H1 (cell line): ENCODE data around the gene TMEM140. TPM values are rescaled to one million over a fixed set of nuclear protein-coding genes. Genes with fewer than 3 reads are reported as not detected.

ENCODE experiments used
- CTCF ChIA-PET: fragments of 300-600 bp; sonication (Branson Sonifier 250); formaldehyde crosslinking; loops from one replicate; lab custom pipeline; 2021; ENCODE audit not compliant: partially characterized antibody; lab: Charles Lee
- POLR2A ChIA-PET: fragments of 300-600 bp; sonication (Branson Sonifier 250); formaldehyde crosslinking; loops from one replicate; lab custom pipeline; 2021; ENCODE audit warnings: inconsistent platforms; ENCODE audit not compliant: partially characterized antibody; lab: Charles Lee
- DNase-seq, 2 experiments: peaks; one replicate each; pipeline versions ENCODE4 v3.0.0 to v3.0.0-alpha.2; 2010 to 2022; ENCODE audit warnings: low spot score in 2 of 2, low read depth in 1 of 2, mixed read lengths in 1 of 2
- FAIRE-seq: peaks from 2 replicates; lab custom pipeline; 2011; peaks lifted over from hg19 to GRCh38; lab: Jason Lieb, UNC
- H2AFZ ChIP-seq: 2 replicates; pipeline ENCODE4 v1.8.1; 2012; ENCODE audit warnings: low read length, inconsistent platforms
- H2AK5ac ChIP-seq: 2 replicates; pipeline ENCODE4 v1.6.1; 2013; ENCODE audit warnings: low read depth, low read length
- H2BK120ac ChIP-seq: replicated peaks from 2 replicates; pipeline ENCODE3; 2013; ENCODE audit warnings: low read depth, low read length, inconsistent platforms
- H2BK12ac ChIP-seq: 2 replicates; pipeline ENCODE4 v1.6.1; 2013; ENCODE audit warnings: low read depth, low read length
- H2BK15ac ChIP-seq: 2 replicates; pipeline ENCODE4 v1.6.1; 2013; ENCODE audit warnings: low read length
- H2BK20ac ChIP-seq: 2 replicates; pipeline ENCODE4 v1.6.1; 2013; ENCODE audit warnings: low read length
- H2BK5ac ChIP-seq: 2 replicates; pipeline ENCODE4 v1.6.1; 2013; ENCODE audit warnings: low read depth, low read length
- H3K14ac ChIP-seq: 2 replicates; pipeline ENCODE4 v1.6.1; 2013; ENCODE audit warnings: inconsistent platforms; ENCODE audit not compliant: insufficient read length
- H3K18ac ChIP-seq: 2 replicates; pipeline ENCODE4 v1.6.1; 2013; ENCODE audit warnings: low read length; ENCODE audit errors: extremely low read depth
- H3K23ac ChIP-seq: 2 replicates; pipeline ENCODE4 v1.6.1; 2013; ENCODE audit warnings: inconsistent platforms; ENCODE audit not compliant: insufficient read length
- H3K23me2 ChIP-seq: 2 replicates; pipeline ENCODE4 v1.6.1; 2013; ENCODE audit warnings: low read depth, low read length
- H3K27ac ChIP-seq: 2 replicates; pipeline ENCODE4 v1.6.1; 2011; ENCODE audit warnings: low read depth, low read length, inconsistent platforms
- H3K27me3 ChIP-seq, 4 experiments: replicated peaks in 1 of 4; 1 replicate in 1 of 4; 2 replicates in 3 of 4; pipeline versions ENCODE4 v1.6.1 to v1.8.1; 2011 to 2013; ENCODE audit warnings: low read length in 3 of 4, mild to moderate bottlenecking in 3 of 4, inconsistent platforms in 2 of 4, mixed read lengths in 2 of 4, moderate library complexity in 1 of 4; ENCODE audit not compliant: control insufficient read depth in 3 of 4, insufficient read depth in 3 of 4; ENCODE audit errors: extremely low read depth in 1 of 4
- H3K36me3 ChIP-seq, 4 experiments: 2 replicates each; pipeline versions ENCODE4 v1.6.1 to v1.8.1; 2011 to 2013; ENCODE audit warnings: mild to moderate bottlenecking in 4 of 4, low read length in 3 of 4, moderate library complexity in 2 of 4, control low read depth in 1 of 4, inconsistent platforms in 1 of 4; ENCODE audit not compliant: insufficient read depth in 4 of 4, control insufficient read depth in 2 of 4
- H3K4ac ChIP-seq: replicated peaks from 2 replicates; pipeline ENCODE3; 2013; ENCODE audit warnings: low read length, low read depth, mixed read lengths, inconsistent platforms; ENCODE audit not compliant: insufficient read length
- H3K4me1 ChIP-seq, 4 experiments: replicated peaks in 1 of 4; 1 replicate in 1 of 4; 2 replicates in 3 of 4; pipeline versions ENCODE4 v1.6.1 to v1.8.1; 2011 to 2013; ENCODE audit warnings: low read length in 3 of 4, inconsistent platforms in 2 of 4, mixed read lengths in 1 of 4; ENCODE audit not compliant: insufficient read depth in 4 of 4, control insufficient read depth in 3 of 4
- H3K4me2 ChIP-seq, 2 experiments: 2 replicates each; pipeline versions ENCODE4 v1.6.1 to v1.8.1; 2011 to 2013; ENCODE audit warnings: low read depth in 2 of 2, low read length in 2 of 2, control low read depth in 1 of 2, inconsistent platforms in 1 of 2, mild to moderate bottlenecking in 1 of 2; ENCODE audit not compliant: insufficient read depth in 1 of 2
- H3K4me3 ChIP-seq, 4 experiments: fragments of 200-600, 300-600 bp in 1 of 4; sonication (generic), shearing (Covaris generic), sonication (Bioruptor Twin) in 1 of 4; 2 replicates each; pipeline versions ENCODE4 v1.5.1 to v1.8.1; 2011 to 2016; ENCODE audit warnings: low read length in 4 of 4, low read depth in 3 of 4, control low read depth in 2 of 4, inconsistent platforms in 2 of 4, mild to moderate bottlenecking in 2 of 4, mixed read lengths in 1 of 4, moderate library complexity in 1 of 4; ENCODE audit not compliant: insufficient read depth in 2 of 4; ENCODE audit errors: extremely low read depth in 1 of 4
- H3K56ac ChIP-seq: replicated peaks from 2 replicates; pipeline ENCODE3; 2013; ENCODE audit warnings: low read depth, mild to moderate bottlenecking, mixed read lengths, low read length, inconsistent platforms; ENCODE audit not compliant: insufficient read length
- H3K79me1 ChIP-seq: 2 replicates; pipeline ENCODE4 v1.6.1; 2013; ENCODE audit warnings: low read depth, low read length, control low read depth
- H3K79me2 ChIP-seq, 2 experiments: 2 replicates each; pipeline versions ENCODE4 v1.6.1 to v1.8.1; 2012 to 2013; ENCODE audit warnings: low read length in 2 of 2, mild to moderate bottlenecking in 2 of 2, inconsistent platforms in 1 of 2; ENCODE audit not compliant: insufficient read depth in 2 of 2, control insufficient read depth in 1 of 2
- H3K9ac ChIP-seq, 4 experiments: replicated peaks in 1 of 4; 1 replicate in 1 of 4; 2 replicates in 3 of 4; pipeline versions ENCODE4 v1.6.1 to v1.8.1; 2011 to 2013; ENCODE audit warnings: low read depth in 3 of 4, low read length in 3 of 4, control low read depth in 2 of 4, mild to moderate bottlenecking in 2 of 4, moderate library complexity in 2 of 4, inconsistent platforms in 1 of 4; ENCODE audit errors: extremely low read depth in 1 of 4
- H3K9me3 ChIP-seq, 2 experiments: 2 replicates each; pipeline versions ENCODE4 v1.6.1 to v1.8.1; 2012 to 2013; ENCODE audit warnings: mild to moderate bottlenecking in 2 of 2, moderate library complexity in 2 of 2, control low read depth in 1 of 2, inconsistent platforms in 1 of 2, low read depth in 1 of 2, low read length in 1 of 2, mixed read lengths in 1 of 2; ENCODE audit not compliant: insufficient read depth in 2 of 2
- H4K20me1 ChIP-seq, 2 experiments: replicated peaks in 1 of 2; 2 replicates each; pipeline versions ENCODE3 to v1.8.1; 2011 to 2013; ENCODE audit warnings: inconsistent platforms in 2 of 2, low read length in 2 of 2, mild to moderate bottlenecking in 1 of 2; ENCODE audit not compliant: insufficient read depth in 2 of 2, control insufficient read depth in 1 of 2
- H4K5ac ChIP-seq: 2 replicates; pipeline ENCODE4 v1.6.1; 2013; ENCODE audit warnings: low read length, low read depth, mixed read lengths, inconsistent platforms; ENCODE audit not compliant: insufficient read length
- H4K8ac ChIP-seq: 2 replicates; pipeline ENCODE4 v1.8.0; 2013; ENCODE audit warnings: mild to moderate bottlenecking, moderate library complexity, low read length, inconsistent platforms; ENCODE audit not compliant: insufficient read depth; ENCODE audit errors: extremely low read depth
- H4K91ac ChIP-seq: replicated peaks from 2 replicates; pipeline ENCODE3; 2013; ENCODE audit warnings: low read length, mixed read lengths, inconsistent platforms; ENCODE audit not compliant: insufficient read length
- BRCA1 ChIP-seq: IDR thresholded peaks from 2 replicates; pipeline ENCODE4 v1.6.1; 2012; ENCODE audit warnings: low read depth, low read length, improper control_type of control experiment
- POU5F1 ChIP-seq: IDR thresholded peaks from 2 replicates; pipeline ENCODE4 v1.6.1; 2011; ENCODE audit warnings: low read depth, mild to moderate bottlenecking, low read length, moderate library complexity
- WGBS, 2 experiments: shearing (Covaris generic) in 1 of 2; methylation state at CpG; one replicate each; pipeline versions ENCODE4 v1.1.6 to v1.1.7; 2013 to 2015; ENCODE audit warnings: low lambda C conversion rate in 2 of 2, mixed read lengths in 2 of 2, inconsistent platforms in 1 of 2, low coverage in 1 of 2, missing lambda C conversion rate in 1 of 2; ENCODE audit not compliant: insufficient replicate concordance in 2 of 2, insufficient coverage in 1 of 2, insufficient read length in 1 of 2; ENCODE audit errors: extremely low coverage in 1 of 2, missing lambda C conversion rate in 1 of 2; 5-methylcytosine and 5-hydroxymethylcytosine counted together
- polyA plus RNA-seq, 7 experiments: library from polyadenylated mRNA; depleted of rRNA in 3 of 7; stranded (reverse) in 5 of 7; unstranded in 2 of 7; fragments of >200 nt in 5 of 7; fragments of 200-250 nt in 2 of 7; gene quantifications; 1 replicate in 5 of 7; 2 replicates in 1 of 7; 4 replicates in 1 of 7; pipeline versions ENCODE4 v1.2.1 to v1.2.3, GENCODE V29; 2011 to 2013; ENCODE audit warnings: missing spikeins in 2 of 7, mixed read lengths in 2 of 7
- total RNA-seq: library from RNA; stranded (reverse); fragmentation: NEBNext Ultra II Directional; extraction: Animal tissue kit (Norgen Biotek cat#: 25700); gene quantifications from 2 replicates; pipeline ENCODE4 v1.2.1, GENCODE V29; 2021

The TMEM140 gene
- total and polyA plus RNA-seq, 2 of the 8 experiments (the other 6 are each of a cell fraction or from before 2014, with no cell fraction given), result not detected

DNA sequence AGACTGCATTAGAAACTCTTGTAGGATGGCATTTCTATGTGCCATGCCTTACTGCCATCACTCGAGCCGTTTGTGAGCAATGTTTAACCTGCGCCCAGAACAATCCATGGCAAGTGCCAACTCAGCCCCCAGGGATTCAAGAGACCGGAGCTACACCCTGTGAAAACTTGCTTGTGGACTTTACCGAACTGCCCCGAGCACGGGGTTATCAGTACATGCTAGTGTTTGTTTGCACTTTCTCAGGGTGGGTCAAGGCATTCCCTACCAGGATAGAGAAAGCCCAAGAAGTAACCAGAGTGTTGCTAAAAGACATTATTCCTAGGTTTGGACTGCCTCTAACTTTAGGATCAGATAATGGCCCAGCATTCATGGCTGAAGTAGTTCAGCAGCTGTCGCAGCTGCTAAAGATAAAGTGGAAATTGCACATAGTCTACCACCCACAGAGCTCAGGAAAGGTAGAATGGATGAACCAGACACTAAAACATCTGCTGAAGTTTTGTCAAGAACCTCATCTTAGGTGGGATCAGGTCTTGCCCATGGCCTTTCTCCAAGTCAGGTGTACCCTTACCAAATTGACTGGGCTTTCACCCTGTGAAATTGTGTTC is 31.6 kb downstream of the TMEM140 start:
- Histone ChIP-seq H4K20me1 (no peaks in the 10 kb centered on the region), H4K91ac (no peak overlapping the region), H3K18ac (no peak overlapping the region), H3K56ac (no peak overlapping the region), H2BK20ac (no peak overlapping the region), H3K9ac (no peak overlapping the region), H3K4me1 (peaks cover 0 to 3% (median 2%) of the 10 kb centered on the region in 4 experiments; a peak in 3 of 7 replicates), H4K8ac (no peak overlapping the region), H3K4me3 (no peak overlapping the region), H2AFZ (no peak overlapping the region), H3K14ac (no peak overlapping the region), H2AK5ac (no peak overlapping the region), H3K23ac (no peak overlapping the region), H3K36me3 (peaks cover 0 to 13% (median 1%) of the 10 kb centered on the region in 4 experiments; a peak in 4 of 8 replicates), H3K4me2 (no peak overlapping the region), H4K5ac (no peak overlapping the region), H3K23me2 (no peaks in the 10 kb centered on the region), H3K79me2 (no peaks in the 10 kb centered on the region), H3K79me1 (no peaks in the 10 kb centered on the region), H3K27me3 (no peaks in the 10 kb centered on the region), H3K9me3 (peaks cover 22 to 35% of the 10 kb centered on the region in 2 experiments), H2BK12ac (no peak overlapping the region), H2BK5ac (no peak overlapping the region), H2BK120ac (no peak overlapping the region), H2BK15ac (no peak overlapping the region), H3K4ac (no peak overlapping the region), H3K27ac (no peak overlapping the region)
- 93% methylated on average over 8 of the region's 8 CpGs; no CpG with 5 or more reads in 1 of the 2 experiments for WGBS, 2 experiments
- no peak for FAIRE-seq
- POLR2A ChIA-PET, result interaction anchor here (1.5 to 4.3 kb wide), 3 partner anchors 8 to 15 kb away, joined by 6 to 20 read pairs (median 7); partner anchors contain the start of gene CYREN
- TF ChIP-seq POU5F1 (no peak), BRCA1 (no peak)
- CTCF ChIA-PET, result interaction anchor here (1.2 to 1.7 kb wide), 5 partner anchors 9 to 545 kb away, joined by 3 to 4 read pairs (median 4); partner anchors contain the start of gene AGBL3
- DNase-seq, result no peak
